ENCODE data around the gene JAZF1. TPM values are rescaled to one million over a fixed set of nuclear protein-coding genes. Genes with fewer than 3 reads are reported as not detected.

JAZF1 gene
- total and polyA plus RNA-seq, 9 of the 15 experiments (the other 6 are each of a cell fraction or from before 2014, with no cell fraction given), result 0.04 to 0.64 (median 0.11) TPM; not detected in 3

DNA sequence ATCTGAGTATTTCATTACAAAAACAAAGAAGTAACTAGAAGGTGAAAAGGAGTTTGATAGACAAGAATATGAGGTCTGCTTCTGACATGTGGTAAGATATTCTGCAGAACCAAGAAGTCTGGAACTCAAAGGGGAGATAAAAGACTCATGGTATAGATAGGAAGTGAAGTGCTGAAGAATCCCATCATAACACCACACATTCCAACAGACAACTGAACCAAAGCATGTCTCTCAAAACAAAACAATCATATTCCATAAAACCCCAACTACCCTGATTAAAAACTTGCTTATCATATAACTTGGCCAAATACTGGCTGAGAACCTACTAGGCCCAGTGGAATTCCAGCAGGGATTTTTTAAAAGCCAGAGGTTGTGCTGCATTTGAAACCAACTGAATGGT is 178.7 kb downstream of the JAZF1 start:
- no peaks in the 10 kb centered on the region for H3K36me3 ChIP-seq (ENCODE audit: control insufficient read depth, insufficient read depth, low read length)
- in situ Hi-C loops (cut with MboI), result no loop called here
- H3K79me2 ChIP-seq (ENCODE audit: control insufficient read depth, insufficient read depth, low read length), result no peaks in the 10 kb centered on the region
- no TSS peak for BruUV-seq (replicated peaks)
- TF ChIP-seq, protein P1, sequence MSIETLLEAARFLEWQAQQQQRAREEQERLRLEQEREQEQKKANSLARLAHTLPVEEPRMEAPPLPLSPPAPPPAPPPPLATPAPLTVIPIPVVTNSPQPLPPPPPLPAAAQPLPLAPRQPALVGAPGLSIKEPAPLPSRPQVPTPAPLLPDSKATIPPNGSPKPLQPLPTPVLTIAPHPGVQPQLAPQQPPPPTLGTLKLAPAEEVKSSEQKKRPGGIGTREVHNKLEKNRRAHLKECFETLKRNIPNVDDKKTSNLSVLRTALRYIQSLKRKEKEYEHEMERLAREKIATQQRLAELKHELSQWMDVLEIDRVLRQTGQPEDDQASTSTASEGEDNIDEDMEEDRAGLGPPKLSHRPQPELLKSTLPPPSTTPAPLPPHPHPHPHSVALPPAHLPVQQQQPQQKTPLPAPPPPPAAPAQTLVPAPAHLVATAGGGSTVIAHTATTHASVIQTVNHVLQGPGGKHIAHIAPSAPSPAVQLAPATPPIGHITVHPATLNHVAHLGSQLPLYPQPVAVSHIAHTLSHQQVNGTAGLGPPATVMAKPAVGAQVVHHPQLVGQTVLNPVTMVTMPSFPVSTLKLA (conservative IDR thresholded peaks at IDR 0.05), result no peak
- TF ChIP-seq, protein P2, sequence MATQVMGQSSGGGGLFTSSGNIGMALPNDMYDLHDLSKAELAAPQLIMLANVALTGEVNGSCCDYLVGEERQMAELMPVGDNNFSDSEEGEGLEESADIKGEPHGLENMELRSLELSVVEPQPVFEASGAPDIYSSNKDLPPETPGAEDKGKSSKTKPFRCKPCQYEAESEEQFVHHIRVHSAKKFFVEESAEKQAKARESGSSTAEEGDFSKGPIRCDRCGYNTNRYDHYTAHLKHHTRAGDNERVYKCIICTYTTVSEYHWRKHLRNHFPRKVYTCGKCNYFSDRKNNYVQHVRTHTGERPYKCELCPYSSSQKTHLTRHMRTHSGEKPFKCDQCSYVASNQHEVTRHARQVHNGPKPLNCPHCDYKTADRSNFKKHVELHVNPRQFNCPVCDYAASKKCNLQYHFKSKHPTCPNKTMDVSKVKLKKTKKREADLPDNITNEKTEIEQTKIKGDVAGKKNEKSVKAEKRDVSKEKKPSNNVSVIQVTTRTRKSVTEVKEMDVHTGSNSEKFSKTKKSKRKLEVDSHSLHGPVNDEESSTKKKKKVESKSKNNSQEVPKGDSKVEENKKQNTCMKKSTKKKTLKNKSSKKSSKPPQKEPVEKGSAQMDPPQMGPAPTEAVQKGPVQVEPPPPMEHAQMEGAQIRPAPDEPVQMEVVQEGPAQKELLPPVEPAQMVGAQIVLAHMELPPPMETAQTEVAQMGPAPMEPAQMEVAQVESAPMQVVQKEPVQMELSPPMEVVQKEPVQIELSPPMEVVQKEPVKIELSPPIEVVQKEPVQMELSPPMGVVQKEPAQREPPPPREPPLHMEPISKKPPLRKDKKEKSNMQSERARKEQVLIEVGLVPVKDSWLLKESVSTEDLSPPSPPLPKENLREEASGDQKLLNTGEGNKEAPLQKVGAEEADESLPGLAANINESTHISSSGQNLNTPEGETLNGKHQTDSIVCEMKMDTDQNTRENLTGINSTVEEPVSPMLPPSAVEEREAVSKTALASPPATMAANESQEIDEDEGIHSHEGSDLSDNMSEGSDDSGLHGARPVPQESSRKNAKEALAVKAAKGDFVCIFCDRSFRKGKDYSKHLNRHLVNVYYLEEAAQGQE (IDR thresholded peaks at IDR 0.05; ENCODE audit: borderline replicate concordance), result no peak
- TF ChIP-seq, protein P2 (CRISPR knock-in tag; IDR thresholded peaks at IDR 0.05; ENCODE audit: low read depth), result no peak
- no peak for DNase-seq (ENCODE audit: extremely low read depth in 1 of 4, low spot score in 3 of 4)
- intact Hi-C loops (cut with micrococcal nuclease), result no loop called here
- H3K9me3 ChIP-seq (replicated peaks; ENCODE audit: control insufficient read depth, insufficient read depth, low read depth, low read length), result no peaks in the 10 kb centered on the region
- no peaks in the 10 kb centered on the region for H3K9me1 ChIP-seq (ENCODE audit: control insufficient read depth, insufficient read depth, low read length)
- no peak for FAIRE-seq
- no peak overlapping the region for H2AFZ ChIP-seq (ENCODE audit: low read depth, low read length)
- no peaks in the 10 kb centered on the region for H3K4me1 ChIP-seq (replicated peaks in 1 of 2; ENCODE audit: control insufficient read depth in 2 of 2, insufficient read depth in 2 of 2, low read length in 2 of 2)
- no peak for ATAC-seq
- no peak overlapping the region for H3K4me3 ChIP-seq
- ChIA-PET POLR2A (no interaction called here), CTCF (ENCODE audit: low intra/inter-chr PET ratio) (no interaction called here)
- peaks cover 4 to 7% of the 10 kb centered on the region in 2 experiments; a peak in 1 of 5 replicates for H3K27me3 ChIP-seq (ENCODE audit: control insufficient read depth in 2 of 2, insufficient read depth in 2 of 2, low read length in 2 of 2)
- H3K4me2 ChIP-seq (ENCODE audit: insufficient read depth, low read length), result no peak overlapping the region
- H4K20me1 ChIP-seq (replicated peaks; ENCODE audit: control insufficient read depth, insufficient read depth, low read length), result no peaks in the 10 kb centered on the region
- H3K27ac ChIP-seq (ENCODE audit: extremely low read depth, low read depth, low read length), result no peak overlapping the region
- H3K9ac ChIP-seq (ENCODE audit: insufficient read depth in 1 of 2, low read depth in 2 of 2, low read length in 2 of 2), result no peak overlapping the region

Measured in K562 (cell line).